Renal cortical epithelial cell (primary cell): Measurements from ENCODE around the gene ZSCAN1. TPM values are rescaled to one million over a fixed set of nuclear protein-coding genes. Genes with fewer than 3 reads are reported as not detected.
A peak's percentile ranks its signal among the peaks of the same experiment; 100 is the strongest.
"Not testable (repeated sequence)": the region's sequence is repeated elsewhere in the genome, so short reads cannot be mapped to it uniquely, and the experiment has no call there.

Source experiments
- DNase-seq: peaks from one replicate; pipeline ENCODE4 v3.0.0-alpha.2; 2011; ENCODE audit warnings: low read depth
- total RNA-seq: library from RNA; depleted of rRNA; stranded (reverse); fragments of >200 nt; gene quantifications from 2 replicates; pipeline ENCODE4 v1.2.3, GENCODE V29; 2014

ZSCAN1 gene
- total RNA-seq: not detected in 2 replicates

- no peak for DNase-seq
Observed at GRCh38 chr19:58033741-58034476, at the start of gene ZSCAN1. Gene ZSCAN1 (plus strand): TSS chr19:58034025. CDS start chr19:58037837, 3,812 bp downstream.

DNA sequence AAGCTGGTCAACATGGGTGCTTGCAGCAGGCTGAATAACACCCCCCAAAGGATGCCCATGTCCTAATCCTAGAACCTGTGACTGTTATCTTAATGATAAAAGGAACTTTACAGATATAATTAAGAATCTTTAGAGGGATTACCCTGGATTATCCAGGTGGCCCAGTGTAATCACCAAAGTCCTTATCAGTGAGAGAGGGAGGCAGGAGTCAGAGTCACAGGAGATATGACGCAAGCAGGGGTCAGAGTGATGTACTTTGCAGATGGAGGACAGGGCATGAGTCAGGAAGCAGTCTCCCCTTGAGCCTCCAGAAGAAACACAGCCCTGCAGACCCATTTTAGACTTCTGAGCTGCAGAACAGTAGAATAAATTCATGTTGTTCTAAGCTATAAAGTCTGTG, 41.0 kb upstream of the ZSCAN1 start:
- DNase-seq: no peak

- DNase-seq: no peak
Observed at GRCh38 chr19:58000677-58001076, 33.1 kb upstream of the ZSCAN1 start.

DNA sequence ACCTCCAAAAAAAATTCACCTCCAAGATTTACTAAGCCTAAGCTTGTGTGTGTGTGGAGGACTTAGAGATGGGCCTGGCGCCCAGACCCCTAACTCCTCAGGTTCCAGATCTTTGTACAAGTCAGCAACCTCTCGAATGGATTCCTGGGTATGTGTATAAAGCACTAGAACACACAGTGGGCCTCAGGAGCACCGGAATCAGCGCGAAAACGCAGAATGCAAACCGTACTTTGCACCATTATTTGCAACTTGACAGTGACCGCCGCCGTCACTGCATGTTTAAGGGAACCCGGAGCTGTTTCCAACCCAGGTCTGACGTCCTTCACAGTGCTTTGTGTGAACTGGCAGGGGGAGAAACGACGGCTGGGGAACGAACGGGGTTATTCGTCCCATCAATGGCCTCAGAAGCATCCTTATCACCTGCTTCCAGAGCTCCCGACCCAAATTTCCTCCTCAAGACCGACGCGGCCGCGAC, 31.9 kb upstream of the ZSCAN1 start:
- DNase-seq: no peak

- peak; percentile 56 for DNase-seq
Observed at GRCh38 chr19:58002384-58003173, 31.2 kb upstream of the ZSCAN1 start, which contains the start of gene ZNF606. Gene ZNF606 (minus strand): TSS chr19:58002820. CDS start chr19:58001319, 1,501 bp downstream.

- DNase-seq: no peak
Observed at GRCh38 chr19:58003174-58003828, 30.5 kb upstream of the ZSCAN1 start.

- DNase-seq: no peak
Observed at GRCh38 chr19:58007285-58007684, 26.5 kb upstream of the ZSCAN1 start.

DNA sequence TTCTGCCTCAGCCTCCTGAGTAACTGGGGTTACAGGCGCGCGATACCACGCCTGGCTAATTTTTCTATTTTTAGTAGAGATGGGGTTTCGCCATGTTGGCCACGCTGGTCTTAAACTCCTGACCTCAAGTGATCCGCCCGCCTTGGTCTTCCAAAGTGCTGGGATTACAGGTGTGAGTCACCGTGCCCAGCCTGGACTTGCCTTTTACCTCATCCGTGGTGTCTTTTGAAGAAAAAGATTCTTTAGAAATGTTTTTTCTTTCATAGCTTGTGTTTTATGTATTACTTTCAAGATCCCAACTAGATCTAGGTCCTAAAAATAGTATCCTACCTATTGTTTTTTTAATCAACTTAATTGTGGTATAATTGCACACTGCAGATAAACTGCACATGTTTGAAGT, 24.9 kb upstream of the ZSCAN1 start:
- not testable (repeated sequence) for DNase-seq

DNA sequence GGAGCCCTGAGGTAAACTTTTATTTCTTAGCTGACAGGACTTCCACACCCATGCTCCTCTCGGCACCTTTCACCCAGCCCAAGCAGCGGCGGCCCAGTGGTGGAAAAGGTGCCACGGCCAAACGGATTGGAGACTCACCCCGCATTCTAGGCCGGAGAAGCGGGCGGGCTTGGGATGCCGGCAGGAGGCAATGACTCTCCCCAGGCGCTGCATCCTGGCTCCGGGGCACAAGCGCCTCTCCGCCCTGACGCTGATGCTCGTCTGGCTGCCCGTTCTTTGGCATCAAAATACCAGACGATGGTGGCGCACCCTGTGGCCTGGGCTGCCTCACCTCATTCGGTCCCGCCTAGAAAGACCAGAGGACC, 24.5 kb upstream of the ZSCAN1 start:
- DNase-seq: no peak

GRCh38 chr19:58009666-58010301, 24.0 kb upstream of the ZSCAN1 start:
- peak; percentile 54 for DNase-seq

DNA sequence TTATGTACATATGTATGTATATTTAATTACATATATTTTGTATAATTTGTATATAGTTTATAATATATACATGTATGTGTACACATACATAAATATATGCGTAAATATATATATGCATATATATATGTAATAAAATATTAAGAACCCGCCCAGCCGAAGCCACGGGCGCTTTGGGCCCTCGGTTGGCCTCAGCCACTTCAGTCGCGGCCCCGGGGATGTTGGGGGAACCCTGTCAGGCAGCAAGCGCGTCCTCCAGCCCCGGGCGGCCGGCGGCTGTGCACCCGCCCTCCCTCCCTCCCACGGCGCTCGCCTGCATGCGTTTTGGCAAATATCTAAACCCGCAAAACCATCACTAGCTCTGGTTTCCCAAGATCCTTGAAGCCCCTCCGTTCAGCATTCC, 23.3 kb upstream of the ZSCAN1 start:
- no peak for DNase-seq

DNA sequence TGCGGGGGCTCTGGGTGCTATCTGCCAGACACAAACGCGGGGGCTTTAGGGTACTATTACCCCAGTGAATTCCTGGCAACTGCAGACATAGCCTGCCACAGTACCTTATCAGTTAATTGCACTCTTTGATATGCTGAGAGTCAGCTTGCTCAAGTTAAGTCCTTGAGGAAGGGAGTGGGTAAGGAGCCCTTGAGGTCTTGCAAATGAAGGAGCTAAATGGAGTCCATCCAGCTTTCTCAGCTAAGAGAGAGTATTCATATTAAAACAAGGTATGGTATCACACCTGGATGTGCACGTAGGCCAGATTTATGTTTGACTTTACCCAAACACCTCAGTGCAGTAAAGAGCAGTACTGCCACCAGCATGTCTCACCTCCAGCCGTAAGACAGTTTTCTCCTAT, 19.7 kb upstream of the ZSCAN1 start:
- DNase-seq: no peak

DNA sequence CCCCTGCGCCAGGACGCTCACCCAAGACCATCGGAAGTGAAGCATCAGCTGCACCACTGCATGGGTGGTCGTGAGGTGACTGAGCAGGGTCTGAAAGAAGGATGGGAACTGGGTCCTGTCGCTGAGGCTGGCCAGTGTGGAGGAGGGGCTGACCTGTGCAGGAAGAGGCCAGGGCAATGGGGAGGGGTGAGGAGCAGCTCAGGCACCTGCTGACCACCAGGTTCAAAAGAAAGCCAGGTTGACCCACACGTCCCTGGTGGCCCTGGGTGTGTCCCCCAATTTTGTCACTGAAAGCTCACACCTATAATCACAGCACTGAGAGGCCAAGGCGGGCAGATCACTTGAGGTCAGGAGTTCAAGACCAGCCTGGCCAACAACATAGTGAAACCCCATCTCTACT, 13.7 kb upstream of the ZSCAN1 start:
- DNase-seq: no peak

- no peak for DNase-seq
Observed at GRCh38 chr19:58021541-58022282, 12.1 kb upstream of the ZSCAN1 start.

- DNase-seq: no peak
Observed at GRCh38 chr19:58022283-58022660, 11.6 kb upstream of the ZSCAN1 start.

- no peak for DNase-seq
Observed at GRCh38 chr19:58024661-58025060, 9.2 kb upstream of the ZSCAN1 start.

- DNase-seq: no peak
Observed at GRCh38 chr19:58034477-58034793, 610 bp downstream of the ZSCAN1 start.

DNA sequence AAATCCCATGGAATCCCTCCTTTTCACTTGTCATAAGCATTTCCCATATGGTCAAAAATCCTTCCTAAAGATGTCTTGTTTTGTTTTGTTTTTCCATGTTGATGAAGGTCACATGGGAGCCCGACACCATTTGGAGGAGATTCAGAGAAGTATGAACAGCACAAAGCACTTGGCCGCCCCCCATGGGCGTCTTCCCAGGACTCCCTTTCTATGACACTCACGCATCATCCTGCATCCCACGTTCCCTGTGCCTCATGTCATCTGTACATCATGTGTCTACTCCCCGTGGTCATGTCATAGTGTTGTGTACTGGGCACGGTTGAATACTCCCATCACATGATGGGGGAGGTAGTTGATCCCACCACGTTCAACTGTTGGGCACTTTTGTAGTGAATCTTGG, 2.0 kb downstream of the ZSCAN1 start:
- DNase-seq: no peak

DNA sequence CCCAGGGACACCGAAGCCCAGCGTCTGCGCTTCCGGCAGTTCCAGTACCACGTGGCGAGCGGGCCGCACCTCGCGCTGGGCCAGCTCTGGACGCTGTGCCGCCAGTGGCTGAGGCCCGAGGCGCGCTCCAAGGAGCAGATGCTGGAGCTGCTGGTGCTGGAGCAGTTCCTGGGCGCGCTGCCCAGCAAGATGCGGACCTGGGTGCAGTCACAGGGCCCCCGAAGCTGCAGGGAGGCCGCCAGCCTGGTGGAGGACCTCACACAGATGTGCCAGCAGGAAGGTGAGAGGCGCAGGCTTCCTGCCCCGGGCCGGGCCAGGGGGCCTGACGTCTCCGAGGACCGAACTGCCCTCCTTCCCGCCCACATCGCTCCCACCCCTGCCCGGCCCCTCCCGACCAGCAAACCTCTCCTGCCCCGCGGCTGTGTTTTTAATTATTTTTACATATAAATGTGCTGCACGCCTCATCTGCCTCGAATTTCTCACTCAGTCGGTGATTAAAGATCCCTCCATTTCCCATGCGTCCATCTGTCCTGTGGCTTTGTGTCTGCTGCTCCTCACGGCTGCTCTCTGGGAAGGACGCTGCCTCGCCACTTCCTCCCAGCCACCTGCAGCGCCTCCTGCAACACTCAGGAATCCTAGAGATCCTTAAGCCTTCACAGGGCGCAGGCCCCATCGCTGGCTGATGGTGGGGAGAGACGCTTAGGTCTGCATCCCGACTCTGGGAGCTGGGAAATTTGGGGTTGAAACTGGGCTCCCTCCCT, 4.3 kb downstream of the ZSCAN1 start:
- no peak for DNase-seq

DNA sequence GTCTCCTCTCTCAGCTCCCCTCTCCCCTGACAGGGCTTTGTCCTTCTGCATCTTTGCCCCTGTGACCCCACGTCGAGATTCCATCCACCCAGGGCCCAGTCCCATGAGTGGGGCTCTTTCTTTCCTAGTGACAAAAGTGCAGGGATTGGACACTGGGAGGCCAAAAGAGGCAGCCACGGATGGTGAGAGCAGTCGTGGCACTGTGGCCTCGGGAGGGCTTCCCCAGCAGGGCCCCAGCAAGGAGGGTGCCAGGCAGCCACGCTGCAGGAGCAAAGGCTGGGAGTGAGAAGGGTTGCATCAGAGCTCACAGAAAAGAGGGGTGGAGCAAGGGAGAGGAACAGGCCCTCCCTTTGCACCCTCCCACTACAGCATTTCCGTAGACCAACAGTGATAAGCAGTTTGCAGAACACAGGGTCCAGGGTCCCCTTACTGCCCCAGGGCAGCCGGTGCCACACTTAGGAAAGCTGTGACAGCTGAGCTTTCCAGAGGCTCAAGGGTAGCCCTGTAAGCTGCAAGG, 4.9 kb downstream of the ZSCAN1 start:
- no peak for DNase-seq
